A375 (cell line): Measurements from ENCODE around the gene CLEC7A. TPM values are rescaled to one million over a fixed set of nuclear protein-coding genes. Genes with fewer than 3 reads are reported as not detected.

Source experiments
- total RNA-seq: library from RNA; depleted of rRNA; stranded (reverse); fragments of >200 nt; shearing (Covaris generic); gene quantifications from 2 replicates; pipeline ENCODE4 v1.2.3, GENCODE V29; 2014; rRNA removed

The CLEC7A gene
- total RNA-seq: not detected in 2 replicates

DNA sequence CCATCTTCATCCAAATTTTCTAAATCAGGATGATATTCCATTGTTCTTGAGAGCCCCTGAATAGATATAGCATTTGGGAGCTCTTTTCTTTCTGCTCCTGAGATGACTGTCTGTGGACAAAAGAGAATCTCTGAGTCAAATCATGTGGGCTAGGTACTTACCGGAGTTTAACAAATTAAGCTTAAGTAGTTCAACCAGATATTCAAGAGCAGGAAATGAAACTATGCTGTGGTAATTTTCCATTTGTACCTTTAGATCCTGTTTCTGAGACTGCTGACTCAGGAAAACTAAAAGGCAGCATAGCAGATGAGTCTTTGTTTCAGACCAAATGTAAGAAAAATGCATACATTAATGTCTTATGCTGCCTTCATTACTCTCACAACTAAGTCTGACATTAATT lies at the start of gene CLEC7A:
TSS of gene CLEC7A (minus strand) at position 158 of the 400 bp plus-strand sequence. CDS start at position 41, 117 bp downstream.

GRCh38 chr12:10178821-10179220 lies 48.8 kb upstream of the CLEC7A start, which contains the start of gene TMEM52B:
TSS of gene TMEM52B (plus strand) at chr12:10179032. CDS start at chr12:10179575, 543 bp downstream.

DNA sequence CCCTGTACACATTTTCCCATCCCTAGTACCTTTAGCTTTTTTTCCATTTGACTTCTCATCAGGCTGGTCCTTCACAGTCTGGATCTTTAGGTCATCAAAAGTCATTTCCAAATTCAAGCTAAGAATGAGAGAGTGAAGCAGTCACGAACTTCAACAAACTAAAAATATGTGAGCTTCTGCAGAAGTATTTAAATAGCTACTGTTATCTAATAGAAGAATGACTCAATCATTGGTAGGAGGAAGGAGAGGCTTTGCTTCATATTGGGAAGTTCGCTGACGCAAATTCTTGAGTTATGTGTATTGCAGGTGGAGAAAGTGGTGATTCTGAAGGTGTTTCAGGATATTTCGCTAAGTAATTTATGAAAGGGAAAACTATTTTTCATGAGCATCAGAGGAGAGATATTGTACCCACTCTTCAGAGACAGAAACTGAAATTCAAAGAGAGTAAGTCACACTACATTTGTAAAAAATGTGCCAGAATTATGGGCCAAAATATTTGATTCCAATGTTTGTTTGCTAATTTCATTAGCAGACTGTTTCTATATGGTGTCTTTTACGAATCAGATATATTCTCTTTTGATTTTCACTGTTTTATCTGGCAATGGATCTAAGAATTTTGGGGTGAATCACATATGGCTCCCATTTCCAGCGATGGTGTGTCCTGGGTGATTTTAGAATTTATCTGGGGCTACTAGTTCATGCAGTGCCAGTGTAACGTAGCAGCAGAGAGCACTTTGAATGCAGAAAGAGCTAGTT lies 42.2 kb upstream of the CLEC7A start, which contains the start of gene OLR1:
TSS of gene OLR1 (minus strand) at position 160 of the 756 bp plus-strand sequence. CDS start at position 105, 55 bp downstream.

GRCh38 chr12:10098791-10099190 lies 31.2 kb downstream of the CLEC7A start, which contains the start of gene CLEC1A:
TSS of gene CLEC1A (minus strand) at chr12:10098985. CDS start at chr12:10098922, 63 bp downstream.

Other genes with a start within 250 kb of the CLEC7A start
- not detected in 2 replicates for gene KLRF2, start 248.7 kb downstream of the CLEC7A start, total RNA-seq
- not detected in 2 replicates for gene CLEC2A, start 197.8 kb downstream of the CLEC7A start, total RNA-seq
- not detected in 2 replicates for gene CLEC12A, start 158.8 kb downstream of the CLEC7A start, total RNA-seq
- not detected in 2 replicates for gene CLEC1B, start 131.1 kb downstream of the CLEC7A start, total RNA-seq
- gene CLEC12B, start 119.6 kb downstream of the CLEC7A start, total RNA-seq: not detected in 2 replicates
- not detected in 2 replicates for gene CLEC9A, start 99.5 kb downstream of the CLEC7A start, total RNA-seq
- gene CLEC1A, start 31.2 kb downstream of the CLEC7A start, total RNA-seq: not detected in 2 replicates
- gene OLR1, start 41.9 kb upstream of the CLEC7A start, total RNA-seq: not detected in 2 replicates
- 0.04 and 0.08 TPM in 2 replicates for gene TMEM52B, start 48.8 kb upstream of the CLEC7A start, total RNA-seq
- 22.8 and 32.0 TPM in 2 replicates for gene GABARAPL1, start 82.7 kb upstream of the CLEC7A start, total RNA-seq
- gene KLRD1, start 177.7 kb upstream of the CLEC7A start, total RNA-seq: not detected in 2 replicates